MM.1S (cell line): ENCODE data around the gene PCCA.

Experiments
- EZH2 ChIP-seq: fragments of 300-600 bp; sonication (generic); optimal IDR thresholded peaks from 2 replicates; pipeline ENCODE3; 2017; ENCODE audit warnings: low read depth, mild to moderate bottlenecking, antibody characterized with exemption, low read length, mixed read lengths
- EZH2phosphoT487 ChIP-seq: fragments of 300-600 bp; sonication (generic); IDR thresholded peaks from 2 replicates; pipeline ENCODE4 v1.6.1; 2018; ENCODE audit warnings: antibody characterized with exemption, low read length
- TF ChIP-seq, protein P1 (sequence below): fragments of 300-600 bp; sonication (generic); IDR thresholded peaks from 2 replicates; pipeline ENCODE4 v1.5.1; 2016; ENCODE audit warnings: antibody characterized with exemption, low read length, mixed read lengths

DNA sequence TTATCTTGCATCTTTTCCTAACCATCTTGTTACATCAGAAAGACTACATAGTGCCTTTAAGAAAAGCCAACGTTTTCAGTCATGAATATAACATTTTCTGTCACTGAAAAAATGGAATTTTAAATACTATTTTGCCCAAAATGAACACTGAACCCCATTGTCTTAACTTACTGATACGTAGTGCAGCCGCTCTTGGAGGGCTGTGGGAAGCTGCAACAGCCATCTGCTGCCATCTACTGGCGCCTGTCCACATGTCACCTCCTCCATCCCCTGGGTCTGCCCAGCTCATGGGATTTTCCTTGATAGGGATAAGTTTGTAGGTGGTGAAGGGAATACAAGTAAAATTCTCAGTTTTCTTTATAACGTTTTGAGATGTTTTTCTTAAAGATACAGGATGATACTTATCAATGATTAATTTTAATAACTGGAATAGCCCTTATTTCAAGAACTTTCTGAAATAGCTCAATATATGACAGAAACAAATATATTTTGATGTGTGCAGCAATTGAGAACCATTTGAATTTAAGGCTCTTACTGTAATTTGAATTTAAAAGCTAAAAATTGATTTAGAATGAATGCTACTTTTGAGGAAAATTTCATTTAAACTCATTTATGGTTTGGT lies 426.0 kb downstream of the PCCA start:
- TF ChIP-seq, protein P1, sequence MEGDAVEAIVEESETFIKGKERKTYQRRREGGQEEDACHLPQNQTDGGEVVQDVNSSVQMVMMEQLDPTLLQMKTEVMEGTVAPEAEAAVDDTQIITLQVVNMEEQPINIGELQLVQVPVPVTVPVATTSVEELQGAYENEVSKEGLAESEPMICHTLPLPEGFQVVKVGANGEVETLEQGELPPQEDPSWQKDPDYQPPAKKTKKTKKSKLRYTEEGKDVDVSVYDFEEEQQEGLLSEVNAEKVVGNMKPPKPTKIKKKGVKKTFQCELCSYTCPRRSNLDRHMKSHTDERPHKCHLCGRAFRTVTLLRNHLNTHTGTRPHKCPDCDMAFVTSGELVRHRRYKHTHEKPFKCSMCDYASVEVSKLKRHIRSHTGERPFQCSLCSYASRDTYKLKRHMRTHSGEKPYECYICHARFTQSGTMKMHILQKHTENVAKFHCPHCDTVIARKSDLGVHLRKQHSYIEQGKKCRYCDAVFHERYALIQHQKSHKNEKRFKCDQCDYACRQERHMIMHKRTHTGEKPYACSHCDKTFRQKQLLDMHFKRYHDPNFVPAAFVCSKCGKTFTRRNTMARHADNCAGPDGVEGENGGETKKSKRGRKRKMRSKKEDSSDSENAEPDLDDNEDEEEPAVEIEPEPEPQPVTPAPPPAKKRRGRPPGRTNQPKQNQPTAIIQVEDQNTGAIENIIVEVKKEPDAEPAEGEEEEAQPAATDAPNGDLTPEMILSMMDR, result peak; percentile 96
- no peak for TF ChIP-seq EZH2
- TF ChIP-seq EZH2phosphoT487, result no peak
